GM23338 (cell line): ENCODE data around the gene ZAP70. TPM values are rescaled to one million over a fixed set of nuclear protein-coding genes. Genes with fewer than 3 reads are reported as not detected.
A peak's percentile ranks its signal among the peaks of the same experiment; 100 is the strongest.

Source experiments
- ATAC-seq: fragments of 200-7000 bp; cut with Tn5 transposase; 3 replicates; pipeline ENCODE4 v1.9.1; 2020
- DNase-seq: peaks from one replicate; pipeline ENCODE4 v3.0.0-alpha.2; 2015; ENCODE audit warnings: low spot score
- H2AFZ ChIP-seq: fragments of 200-600 bp; sonication (generic); 2 replicates; pipeline ENCODE4 v1.8.0; 2016; ENCODE audit warnings: antibody characterized with exemption, mild to moderate bottlenecking, moderate library complexity
- H3F3A ChIP-seq: fragments of 200-600 bp; sonication (generic); replicated peaks from 2 replicates; pipeline ENCODE4 v1.8.0; 2017; ENCODE audit warnings: antibody characterized with exemption, mixed run types, low read depth
- H3K27ac ChIP-seq: fragments of 200-600 bp; sonication (generic); 2 replicates; pipeline ENCODE4 v1.6.1; 2016; ENCODE audit warnings: low read depth
- H3K27me3 ChIP-seq: fragments of 200-600 bp; sonication (generic); 2 replicates; pipeline ENCODE4 v1.8.0; 2016; ENCODE audit warnings: mild to moderate bottlenecking, mixed run types, moderate library complexity; ENCODE audit not compliant: insufficient read depth
- H3K36me3 ChIP-seq: fragments of 200-600 bp; sonication (generic); 2 replicates; pipeline ENCODE4 v1.8.0; 2016; ENCODE audit warnings: mild to moderate bottlenecking; ENCODE audit not compliant: insufficient read depth
- H3K4me1 ChIP-seq: fragments of 200-600 bp; sonication (generic); 2 replicates; pipeline ENCODE4 v1.8.0; 2016; ENCODE audit warnings: mild to moderate bottlenecking, moderate library complexity; ENCODE audit not compliant: insufficient read depth
- H3K4me2 ChIP-seq: fragments of 200-600 bp; sonication (generic); 2 replicates; pipeline ENCODE4 v1.7.1; 2017; ENCODE audit warnings: mixed run types
- H3K4me3 ChIP-seq: fragments of 200-600 bp; sonication (generic); 2 replicates; pipeline ENCODE4 v1.6.1; 2016; ENCODE audit warnings: mixed run types
- H3K79me2 ChIP-seq: fragments of 200-600 bp; sonication (generic); replicated peaks from 2 replicates; pipeline ENCODE4 v1.8.0; 2017; ENCODE audit warnings: mild to moderate bottlenecking; ENCODE audit not compliant: insufficient read depth
- H3K9me2 ChIP-seq: fragments of 200-600 bp; sonication (generic); 2 replicates; pipeline ENCODE4 v1.8.0; 2017; ENCODE audit not compliant: insufficient read depth
- H4K20me1 ChIP-seq: fragments of 200-600 bp; sonication (generic); replicated peaks from 2 replicates; pipeline ENCODE4 v1.8.0; 2017; ENCODE audit warnings: mild to moderate bottlenecking; ENCODE audit not compliant: insufficient read depth
- H3K27ac Mint-ChIP-seq: 2 replicates; pipeline ENCODE4 v1.8.0; 2020; ENCODE audit warnings: inconsistent platforms, mild to moderate bottlenecking, moderate library complexity, mixed read lengths
- H3K27me3 Mint-ChIP-seq: 3 replicates; pipeline ENCODE4 v1.8.0; 2022; ENCODE audit warnings: low read depth, mild to moderate bottlenecking, moderate library complexity, mixed read lengths, inconsistent platforms; ENCODE audit not compliant: insufficient read depth, poor library complexity
- H3K36me3 Mint-ChIP-seq: 3 replicates; pipeline ENCODE4 v1.8.0; 2021; ENCODE audit warnings: low read depth, mild to moderate bottlenecking, inconsistent platforms, moderate library complexity, mixed read lengths
- H3K4me1 Mint-ChIP-seq: 3 replicates; pipeline ENCODE4 v1.8.0; 2020; ENCODE audit warnings: mild to moderate bottlenecking, inconsistent platforms, mixed read lengths
- H3K4me3 Mint-ChIP-seq: 3 replicates; pipeline ENCODE4 v1.8.0; 2021; ENCODE audit warnings: moderate library complexity, mild to moderate bottlenecking, inconsistent platforms, mixed read lengths
- H3K9me3 Mint-ChIP-seq: 3 replicates; pipeline ENCODE4 v1.8.0; 2020; ENCODE audit warnings: moderate library complexity, mild to moderate bottlenecking, inconsistent platforms, mixed read lengths
- CREB1 ChIP-seq: fragments of 250-450 bp; sonication (Bioruptor Pico); IDR thresholded peaks from 2 replicates; pipeline ENCODE4 v1.5.0; 2020; ENCODE audit warnings: low read depth, mild to moderate bottlenecking, moderate library complexity
- CTCF ChIP-seq, 2 experiments: fragments of 200-600 bp in 1 of 2; sonication (generic) in 1 of 2; conservative IDR thresholded peaks; 2 replicates each; pipeline versions ENCODE4 v1.5.1 to v1.6.1; 2016 to 2017; ENCODE audit warnings: antibody characterized with exemption in 2 of 2, low read depth in 2 of 2, mild to moderate bottlenecking in 2 of 2, moderate library complexity in 1 of 2
- EZH2 ChIP-seq: fragments of 200-600 bp; sonication (generic); IDR thresholded peaks from one replicate; pipeline ENCODE4 v1.8.0; 2017; ENCODE audit warnings: antibody characterized with exemption, mild to moderate bottlenecking, low read depth; ENCODE audit not compliant: unreplicated experiment
- NANOG ChIP-seq: IDR thresholded peaks from 2 replicates; pipeline ENCODE4 v1.6.1; 2016; ENCODE audit warnings: antibody characterized with exemption, borderline replicate concordance
- POLR2AphosphoS5 ChIP-seq: IDR thresholded peaks from 2 replicates; pipeline ENCODE4 v1.6.1; 2016; ENCODE audit warnings: antibody characterized with exemption, low read depth
- STAT1 ChIP-seq: IDR thresholded peaks from one replicate; pipeline ENCODE4 v1.6.1; 2016; ENCODE audit warnings: antibody characterized with exemption; ENCODE audit not compliant: unreplicated experiment
- ZNF114 ChIP-seq: fragments of 250-450 bp; sonication (Bioruptor Pico); IDR thresholded peaks from 2 replicates; pipeline ENCODE4 v1.5.0; 2020; ENCODE audit warnings: mild to moderate bottlenecking, moderate library complexity
- ZNF462 ChIP-seq: fragments of 250-450 bp; sonication (Bioruptor Pico); IDR thresholded peaks from 2 replicates; pipeline ENCODE4 v1.5.0; 2020; ENCODE audit warnings: mild to moderate bottlenecking, moderate library complexity
- polyA plus RNA-seq: library from polyadenylated mRNA; unstranded; fragments of >200 nt; fragmentation: Nextera tagmentation; extraction: Ambion mirVana; gene quantifications from 2 replicates; pipeline ENCODE4 v1.2.1, GENCODE V29; 2016
- total RNA-seq: library from RNA; depleted of rRNA; stranded (reverse); fragments of >200 nt; shearing (Covaris generic); gene quantifications from 2 replicates; pipeline ENCODE4 v1.2.3, GENCODE V29; 2014
- TF ChIP-seq, protein P1 (sequence below): IDR thresholded peaks from 2 replicates; pipeline ENCODE4 v1.6.1; 2016; ENCODE audit warnings: antibody characterized with exemption

Gene ZAP70
- total and polyA plus RNA-seq, 2 experiments from 2014 or later = 0.42 TPM; not detected in 1

DNA sequence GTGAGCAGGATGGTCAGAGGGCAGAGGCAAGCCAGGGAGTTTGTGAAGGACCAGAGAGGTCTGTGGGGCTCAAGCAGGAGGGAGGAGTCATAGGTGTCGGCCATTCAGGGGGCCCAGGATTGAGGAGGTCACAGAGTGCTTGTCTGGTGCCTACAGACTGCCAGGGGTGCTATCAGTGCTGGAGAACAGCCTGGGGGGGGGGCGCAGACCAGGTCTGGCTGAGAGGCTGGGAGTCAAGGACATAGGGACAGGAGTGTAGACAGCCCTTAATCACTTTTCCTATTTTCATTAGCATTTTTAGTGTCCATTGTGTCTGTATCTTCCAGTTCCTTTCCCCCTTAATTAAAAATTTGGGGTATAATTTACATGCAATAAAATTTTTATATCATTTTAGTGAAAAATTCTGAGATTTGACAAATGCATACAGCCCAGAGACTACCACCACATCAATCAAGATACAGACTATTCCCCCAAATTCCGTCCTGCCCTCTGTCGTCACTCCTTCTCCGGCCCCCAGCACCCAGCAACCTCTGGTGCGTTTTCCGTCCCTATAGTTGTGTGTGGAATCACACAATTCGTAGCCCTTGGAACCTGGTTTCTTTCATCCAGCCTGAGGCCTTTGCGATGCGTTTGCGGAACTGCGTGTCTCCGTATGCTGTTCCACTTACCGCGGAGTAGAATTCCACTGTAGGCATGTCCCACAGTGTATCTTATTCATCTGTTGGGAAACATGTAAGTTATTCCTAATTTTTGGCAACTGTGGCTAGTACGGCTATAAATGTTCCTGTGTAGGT lies 6.2 kb downstream of the ZAP70 start:
- Histone ChIP-seq H3K4me3 (no peak overlapping the region), H3K27ac (no peak overlapping the region), H3K27me3 (no peaks in the 10 kb centered on the region), H3K4me1 (peaks cover 17% of the 10 kb centered on the region), H2AFZ (peak overlapping the region; percentile 0; the same call in 1 of the 2 replicates), H3F3A (no peaks in the 10 kb centered on the region), H3K36me3 (no peaks in the 10 kb centered on the region), H3K79me2 (no peaks in the 10 kb centered on the region), H4K20me1 (no peaks in the 10 kb centered on the region), H3K4me2 (peak overlapping the region; percentile 35; the same call in 1 of the 2 replicates), H3K9me2 (no peaks in the 10 kb centered on the region)
- no peaks in the 10 kb centered on the region for H3K9me3 Mint-ChIP-seq
- H3K27ac Mint-ChIP-seq = no peak overlapping the region
- ATAC-seq (no peak), DNase-seq (no peak)
- peaks cover 4% of the 10 kb centered on the region for H3K27me3 Mint-ChIP-seq
- no peak overlapping the region for H3K4me3 Mint-ChIP-seq
- H3K36me3 Mint-ChIP-seq = no peaks in the 10 kb centered on the region; the same call in 2 of the 3 replicates
- TF ChIP-seq CREB1 (no peak), ZNF114 (no peak), CTCF (conservative IDR thresholded peaks at IDR 0.05; ENCODE audit: low read depth in 2 of 2) (no peak), EZH2 (no peak), NANOG (no peak), STAT1 (no peak), POLR2AphosphoS5 (no peak), ZNF462 (no peak)
- TF ChIP-seq, protein P1, sequence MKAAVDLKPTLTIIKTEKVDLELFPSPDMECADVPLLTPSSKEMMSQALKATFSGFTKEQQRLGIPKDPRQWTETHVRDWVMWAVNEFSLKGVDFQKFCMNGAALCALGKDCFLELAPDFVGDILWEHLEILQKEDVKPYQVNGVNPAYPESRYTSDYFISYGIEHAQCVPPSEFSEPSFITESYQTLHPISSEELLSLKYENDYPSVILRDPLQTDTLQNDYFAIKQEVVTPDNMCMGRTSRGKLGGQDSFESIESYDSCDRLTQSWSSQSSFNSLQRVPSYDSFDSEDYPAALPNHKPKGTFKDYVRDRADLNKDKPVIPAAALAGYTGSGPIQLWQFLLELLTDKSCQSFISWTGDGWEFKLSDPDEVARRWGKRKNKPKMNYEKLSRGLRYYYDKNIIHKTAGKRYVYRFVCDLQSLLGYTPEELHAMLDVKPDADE = no peak
- H3K4me1 Mint-ChIP-seq = peaks cover 22% of the 10 kb centered on the region
